Neutrophil (primary cell): ENCODE results near the gene TLK2.
"Not testable (repeated sequence)": the region's sequence is repeated elsewhere in the genome, so short reads cannot be mapped to it uniquely, and the experiment has no call there.

Experiments used
- H3K27ac ChIP-seq: fragments of 200-600 bp; sonication (generic); 2 replicates; pipeline ENCODE4 v1.5.1; 2016; ENCODE audit warnings: mild to moderate bottlenecking, moderate library complexity
- H3K27me3 ChIP-seq: fragments of 200-600 bp; sonication (generic); 2 replicates; pipeline ENCODE4 v1.6.0; 2016; ENCODE audit warnings: mild to moderate bottlenecking
- H3K36me3 ChIP-seq: fragments of 200-600 bp; sonication (generic); 2 replicates; pipeline ENCODE4 v1.5.1; 2017
- H3K4me1 ChIP-seq, 2 experiments: fragments of 200-600 bp in 1 of 2; sonication (generic) in 1 of 2; 1 replicate in 1 of 2; 2 replicates in 1 of 2; pipeline versions ENCODE4 v1.5.1 to v1.6.1; 2013 to 2016; ENCODE audit warnings: low read depth in 1 of 2, low read length in 1 of 2, mild to moderate bottlenecking in 1 of 2, moderate library complexity in 1 of 2; ENCODE audit not compliant: control insufficient read depth in 1 of 2, insufficient read depth in 1 of 2
- H3K4me3 ChIP-seq, 2 experiments: fragments of 200-600 bp in 1 of 2; sonication (generic) in 1 of 2; 1 replicate in 1 of 2; 2 replicates in 1 of 2; pipeline ENCODE4 v1.5.1; 2013 to 2016; ENCODE audit warnings: low read depth in 1 of 2, low read length in 1 of 2, mild to moderate bottlenecking in 1 of 2, moderate library complexity in 1 of 2
- H3K9me3 ChIP-seq: fragments of 200-600 bp; sonication (generic); 2 replicates; pipeline ENCODE4 v1.5.1; 2016
- CTCF ChIP-seq: fragments of 200-600 bp; sonication (generic); IDR thresholded peaks from 2 replicates; pipeline ENCODE4 v1.5.1; 2016; ENCODE audit warnings: antibody characterized with exemption

The TLK2 gene

GRCh38 chr17:62456016-62456415, 22.6 kb upstream of the TLK2 start:
- no peak for TF ChIP-seq CTCF
- no peaks in the 10 kb centered on the region for H3K9me3 ChIP-seq
- H3K27me3 ChIP-seq, result no peaks in the 10 kb centered on the region
- no peaks in the 10 kb centered on the region for H3K4me1 ChIP-seq
- no peaks in the 10 kb centered on the region for H3K36me3 ChIP-seq
- H3K27ac ChIP-seq, result no peak overlapping the region
- no peak overlapping the region for H3K4me3 ChIP-seq

- not testable (repeated sequence) for H3K9me3 ChIP-seq, H3K27me3 ChIP-seq, H3K4me3 ChIP-seq, H3K36me3 ChIP-seq, H3K4me1 ChIP-seq, H3K27ac ChIP-seq
Observed at GRCh38 chr17:62458483-62458882, 20.1 kb upstream of the TLK2 start.

GRCh38 chr17:62464422-62464821, 14.2 kb upstream of the TLK2 start:
- not testable (repeated sequence) for H3K4me1 ChIP-seq, H3K27me3 ChIP-seq, H3K27ac ChIP-seq, H3K4me3 ChIP-seq, H3K9me3 ChIP-seq, H3K36me3 ChIP-seq

- not testable (repeated sequence) for H3K27me3 ChIP-seq, H3K36me3 ChIP-seq, H3K4me3 ChIP-seq, H3K27ac ChIP-seq, H3K4me1 ChIP-seq, H3K9me3 ChIP-seq
Observed at GRCh38 chr17:62465271-62465670, 13.4 kb upstream of the TLK2 start.

- not testable (repeated sequence) for H3K4me3 ChIP-seq, H3K27me3 ChIP-seq, H3K9me3 ChIP-seq, H3K36me3 ChIP-seq, H3K4me1 ChIP-seq, H3K27ac ChIP-seq
Observed at GRCh38 chr17:62470666-62471379, 7.8 kb upstream of the TLK2 start.

GRCh38 chr17:62471380-62471880, 7.2 kb upstream of the TLK2 start:
- not testable (repeated sequence) for H3K36me3 ChIP-seq

GRCh38 chr17:62473030-62473982, 5.3 kb upstream of the TLK2 start:
- not testable (repeated sequence) for H3K36me3 ChIP-seq, H3K27ac ChIP-seq, H3K4me3 ChIP-seq

More at GRCh38 chr17:62471380-62471880, 7.2 kb upstream of the TLK2 start:
- not testable (repeated sequence) for H3K4me1 ChIP-seq, H3K27me3 ChIP-seq, H3K9me3 ChIP-seq, H3K4me3 ChIP-seq, H3K27ac ChIP-seq

GRCh38 chr17:62477111-62477510, 1.5 kb upstream of the TLK2 start:
- not testable (repeated sequence) for H3K9me3 ChIP-seq, H3K27me3 ChIP-seq, H3K36me3 ChIP-seq
- H3K27ac ChIP-seq, result peak overlapping the region; percentile 92
- H3K4me1 ChIP-seq, result peaks cover 16 to 24% of the 10 kb centered on the region in 2 experiments
- peak overlapping the region in 1 of 2 experiments; percentile 62 for H3K4me3 ChIP-seq

More at GRCh38 chr17:62473030-62473982, 5.3 kb upstream of the TLK2 start:
- H3K4me1 ChIP-seq, H3K9me3 ChIP-seq, H3K27me3 ChIP-seq: not testable (repeated sequence)

GRCh38 chr17:62477718-62478408, 762 bp upstream of the TLK2 start:
- Histone ChIP-seq H3K27ac (peak overlapping the region; percentile 92), H3K4me3 (peak overlapping the region; percentile 62 to 67), H3K4me1 (peaks cover 16 to 24% of the 10 kb centered on the region in 2 experiments), H3K36me3 (peaks cover 15% of the 10 kb centered on the region)
- not testable (repeated sequence) for H3K27me3 ChIP-seq, H3K9me3 ChIP-seq

- not testable (repeated sequence) for H3K27me3 ChIP-seq, H3K9me3 ChIP-seq
- peaks cover 23% of the 10 kb centered on the region for H3K36me3 ChIP-seq
- peak overlapping the region; percentile 65 to 74 for H3K4me3 ChIP-seq
- peak overlapping the region; percentile 92 for H3K27ac ChIP-seq
- peaks cover 16 to 24% of the 10 kb centered on the region in 2 experiments for H3K4me1 ChIP-seq
Observed at GRCh38 chr17:62478880-62479638, 434 bp downstream of the TLK2 start.

GRCh38 chr17:62479639-62480258, 1.1 kb downstream of the TLK2 start:
- Histone ChIP-seq H3K36me3 (peaks cover 28% of the 10 kb centered on the region), H3K4me3 (peak overlapping the region; percentile 65 to 74), H3K27ac (peak overlapping the region; percentile 92), H3K4me1 (peaks cover 16 to 24% of the 10 kb centered on the region in 2 experiments)
- not testable (repeated sequence) for H3K27me3 ChIP-seq, H3K9me3 ChIP-seq
